AG09319 (cell line): ENCODE measurements around the gene FGFRL1.

Experiments used
- DNase-seq: peaks from one replicate; pipeline ENCODE4 v3.0.0-alpha.2; 2010; ENCODE audit warnings: low read depth; ENCODE audit errors: extremely low read depth
- CTCF ChIP-seq: IDR thresholded peaks from 2 replicates; pipeline ENCODE4 v1.5.1; 2011; ENCODE audit warnings: low read depth, mild to moderate bottlenecking, inconsistent platforms, low read length, moderate library complexity

Gene FGFRL1

DNA sequence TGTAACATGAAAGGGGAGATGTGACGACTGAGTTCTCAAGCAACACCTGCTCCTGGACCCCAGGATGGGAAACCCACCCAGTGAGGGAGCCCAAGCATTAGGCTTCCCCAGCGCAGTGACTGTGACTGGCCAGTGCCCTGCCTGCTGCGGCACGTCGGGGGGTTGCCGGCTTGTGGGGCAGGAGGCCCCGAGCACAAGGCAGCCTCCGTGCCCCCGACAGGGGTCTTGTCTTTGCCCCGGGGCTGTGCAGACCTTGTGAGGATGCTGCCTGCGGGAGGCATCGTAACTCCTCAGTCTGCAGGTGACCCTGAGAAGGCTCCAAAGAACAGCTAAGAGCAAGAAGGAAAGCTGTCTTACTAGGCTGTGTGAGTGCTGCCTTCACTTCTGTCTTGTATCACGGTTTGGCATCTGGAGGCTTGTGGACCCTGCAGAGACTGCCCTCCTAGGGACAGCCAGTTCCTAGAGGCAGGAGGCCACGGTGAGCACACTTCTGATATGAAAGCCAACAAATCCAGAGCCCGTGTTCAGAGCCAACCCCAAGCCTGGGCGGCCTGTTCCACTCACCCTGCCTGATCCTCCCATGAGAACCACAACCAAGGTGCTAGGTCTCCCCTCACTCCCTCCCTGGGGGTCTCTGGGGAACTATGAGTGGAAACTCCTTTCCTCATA, 47.7 kb downstream of the FGFRL1 start:
- TF ChIP-seq CTCF: no peak
- no peak for DNase-seq

DNA sequence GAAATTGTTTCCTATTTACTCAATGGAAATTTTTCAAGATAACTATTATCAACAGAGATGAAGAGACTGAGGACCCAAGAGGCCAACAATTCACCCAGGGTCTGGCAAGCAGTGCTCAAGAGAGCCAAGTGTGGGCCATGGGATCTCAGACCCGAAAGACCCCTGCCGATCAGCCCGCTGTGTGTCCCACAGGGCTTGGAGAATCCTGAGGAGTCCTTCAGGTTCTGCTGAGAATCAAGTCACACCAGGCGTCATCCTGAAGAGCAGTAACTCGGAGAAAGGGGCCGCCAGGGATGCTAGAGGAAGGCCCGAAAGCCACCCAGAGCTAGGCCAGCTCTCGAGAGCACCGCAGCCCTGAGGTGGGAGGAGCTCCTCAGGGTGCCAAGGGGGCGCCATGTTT, 48.7 kb downstream of the FGFRL1 start:
- no peak for TF ChIP-seq CTCF
- DNase-seq: no peak

GRCh38 chr4:1060621-1061020, 49.2 kb downstream of the FGFRL1 start:
- no peak for DNase-seq
- TF ChIP-seq CTCF: no peak

DNA sequence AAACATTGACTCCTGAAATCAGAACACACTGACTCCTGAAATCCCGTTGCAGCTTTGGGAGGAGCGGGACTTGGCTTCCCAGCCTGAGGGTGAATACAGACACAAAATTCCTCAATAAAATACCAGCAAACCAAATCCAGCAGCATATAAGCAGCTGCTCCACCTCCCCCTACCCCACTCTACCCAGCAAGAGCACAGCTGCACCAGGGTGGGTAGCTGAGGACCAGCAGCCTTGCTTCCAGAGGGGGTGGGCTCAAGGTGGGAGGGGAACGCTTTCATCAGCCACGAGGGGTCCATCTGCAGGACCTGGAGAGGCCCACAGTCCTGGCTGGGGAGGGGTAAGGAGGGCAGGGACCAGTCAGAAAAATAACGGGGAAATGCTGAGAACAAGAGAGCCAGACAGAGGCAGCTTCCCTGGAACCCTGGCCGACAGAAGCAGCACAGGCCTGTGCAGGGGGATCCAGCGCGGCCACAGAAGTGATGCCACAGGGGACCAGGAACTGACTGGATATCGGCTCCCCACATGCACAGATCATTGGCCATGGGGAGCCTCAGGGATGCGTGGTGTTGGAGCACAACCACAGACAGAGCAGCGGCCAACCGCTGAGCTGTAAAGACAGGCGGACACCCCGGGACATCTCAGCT, 49.8 kb downstream of the FGFRL1 start:
- DNase-seq: no peak
- TF ChIP-seq CTCF: no peak

GRCh38 chr4:1061760-1062159, 50.3 kb downstream of the FGFRL1 start:
- DNase-seq: no peak
- no peak for TF ChIP-seq CTCF

DNA sequence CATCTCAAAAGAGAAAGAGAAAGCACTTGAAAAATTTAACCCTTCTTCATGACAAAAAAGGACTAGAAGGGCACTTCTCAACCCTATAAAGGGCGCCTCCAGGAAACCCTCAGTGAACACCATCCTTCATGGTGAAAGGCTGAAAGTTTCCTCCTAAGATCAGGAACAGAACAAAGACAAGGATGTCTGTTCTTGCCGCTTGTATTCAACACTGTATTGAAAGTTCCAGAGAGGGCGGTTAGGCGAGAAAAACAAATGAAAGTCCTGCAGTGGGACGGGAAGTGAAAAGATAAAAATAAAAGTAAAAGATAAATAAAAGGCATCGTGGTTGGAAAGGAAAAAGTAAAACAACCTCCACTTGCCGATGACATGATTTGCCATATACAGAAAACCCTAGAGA, 51.0 kb downstream of the FGFRL1 start:
- no peak for DNase-seq
- no peak for TF ChIP-seq CTCF

- no peak for DNase-seq
- TF ChIP-seq CTCF: no peak
These were observed 54.3 kb downstream of the FGFRL1 start for GRCh38 chr4:1065732-1066131.
